Upper lobe of left lung (tissue), 6 donors: ENCODE measurements around the gene FASTK. TPM values are rescaled to one million over a fixed set of nuclear protein-coding genes. Genes with fewer than 3 reads are reported as not detected.
A peak's percentile ranks its signal among the peaks of the same experiment; 100 is the strongest.

ENCODE experiments used
- ATAC-seq, 2 donors: fragments of 200-7000 bp; cut with Tn5 transposase; one replicate each; pipeline ENCODE4 v1.9.1; 2022; ENCODE audit warnings: mild to moderate bottlenecking in 2 of 2, moderate library complexity in 2 of 2; ENCODE audit not compliant: low FRiP score in 2 of 2
- DNase-seq, 2 donors: peaks; one replicate each; pipeline ENCODE4 v3.0.0-alpha.2; 2019 to 2020
- H3K27ac ChIP-seq, 4 donors: fragments of 200-600 bp; sonication (generic); one replicate each; pipeline ENCODE4 v1.5.1; 2016 to 2019
- H3K27me3 ChIP-seq, 4 donors: fragments of 200-600 bp; sonication (generic); one replicate each; pipeline ENCODE4 v1.5.1; 2017 to 2019
- H3K36me3 ChIP-seq, 4 donors: fragments of 200-600 bp; sonication (generic); one replicate each; pipeline ENCODE4 v1.5.1; 2016 to 2019
- H3K4me1 ChIP-seq, 4 donors: fragments of 200-600 bp; sonication (generic); one replicate each; pipeline ENCODE4 v1.5.1; 2018 to 2019
- H3K4me3 ChIP-seq, 4 donors: fragments of 200-600 bp; sonication (generic); one replicate each; pipeline ENCODE4 v1.5.1; 2017 to 2019; ENCODE audit warnings: mild to moderate bottlenecking in 2 of 4, moderate library complexity in 1 of 4
- H3K9me3 ChIP-seq, 4 donors: fragments of 200-600 bp; sonication (generic); one replicate each; pipeline ENCODE4 v1.5.1; 2018 to 2019
- EP300 ChIP-seq, 4 donors: sonication (generic); formaldehyde crosslinking; IDR thresholded peaks; one replicate each; pipeline ENCODE4 v1.5.1; 2017; ENCODE audit warnings: antibody characterized with exemption in 4 of 4, control low read depth in 2 of 4
- POLR2A ChIP-seq, 4 donors: fragments of 450-650 bp; IDR thresholded peaks; one replicate each; pipeline ENCODE4 v1.5.1; 2016 to 2017; ENCODE audit warnings: antibody characterized with exemption in 4 of 4, mild to moderate bottlenecking in 2 of 4
- POLR2AphosphoS5 ChIP-seq, 2 donors: sonication (generic); formaldehyde crosslinking; IDR thresholded peaks; one replicate each; pipeline ENCODE4 v1.5.1; 2017; ENCODE audit warnings: antibody characterized with exemption in 2 of 2
- WGBS, 2 donors: methylation state at CpG; one replicate each; pipeline ENCODE4 v1.1.5; 2017 to 2018; 5-methylcytosine and 5-hydroxymethylcytosine counted together
- total RNA-seq, 6 donors: library from RNA; depleted of rRNA in 4 of 6; stranded (reverse); fragments of >200 nt in 4 of 6; gene quantifications; one replicate each; pipeline versions ENCODE4 v1.1.0 to v1.2.1, GENCODE V29; 2016 to 2021
- TF ChIP-seq, protein P1 (sequence below), 6 experiments: fragments of 450-650 bp in 4 of 6; fragments of 200-600 bp in 2 of 6; sonication (generic) in 2 of 6; IDR thresholded peaks; one replicate each; pipeline ENCODE4 v1.5.1; 2016 to 2019; ENCODE audit warnings: antibody characterized with exemption in 6 of 6
- donor health status: DM: no; HTN: no; CAD: no; lungs with moderate emphysema.
- donor health status: DM: no; HTN: yes; CAD: no; lungs with severe emphysema.

Gene FASTK
- total RNA-seq, 6 donors from 2014 or later, result 54.3 to 136 (median 78.0) TPM

DNA sequence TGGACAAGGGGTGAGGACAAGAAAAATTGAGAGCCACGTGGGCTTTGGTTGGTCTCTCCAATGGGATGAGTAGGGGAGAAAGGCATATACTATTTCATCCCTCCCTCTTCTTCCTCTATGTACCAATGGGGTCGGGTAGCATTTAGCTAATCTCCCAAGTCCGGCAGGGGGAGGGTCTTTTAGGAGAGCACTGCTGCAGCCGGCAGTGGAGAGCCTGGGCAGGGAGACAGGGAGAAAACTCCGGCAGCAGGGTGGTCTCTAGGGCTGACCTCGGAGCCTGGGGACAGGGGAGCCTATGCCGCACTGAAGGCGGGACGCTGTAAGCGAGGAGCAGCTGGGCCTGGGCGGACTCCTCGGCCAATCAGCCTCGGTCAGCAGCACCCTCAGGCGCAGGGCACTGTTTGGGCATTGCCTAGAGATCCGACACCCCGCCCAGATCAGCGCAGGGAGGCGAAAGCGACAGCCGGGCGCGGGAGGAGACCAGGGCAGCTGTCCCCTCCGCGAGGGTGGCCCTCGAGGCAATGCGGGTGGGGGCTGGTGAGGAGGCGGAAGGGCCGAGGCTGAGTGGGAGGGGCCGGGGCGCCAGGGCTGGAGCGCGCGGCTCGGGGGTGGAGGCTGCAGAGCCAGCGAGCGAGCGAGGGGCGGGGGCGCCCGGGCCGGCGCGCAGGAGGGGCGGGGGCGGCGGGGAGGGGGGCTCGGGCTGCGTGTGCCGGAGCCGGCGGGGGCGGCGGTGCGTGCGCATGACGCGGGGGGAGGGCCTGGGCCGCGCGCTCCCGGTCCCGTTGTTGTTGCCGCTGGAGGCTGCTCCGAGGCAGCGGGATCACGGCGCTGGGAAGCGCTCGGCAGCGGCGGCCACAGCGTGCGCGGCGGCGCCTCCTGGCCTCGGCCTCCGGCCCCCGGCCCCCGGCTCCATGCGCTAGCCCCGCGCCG, 5.3 kb upstream of the FASTK start, which contains the start of gene AGAP3:
TSS of gene AGAP3 (plus strand) at position 785 of the 930 bp plus-strand sequence. CDS start 267 bp downstream, outside the sequence.
- WGBS, 2 donors, result 1 to 3% methylated on average over 5 to 28 of the region's 84 CpGs
- H3K27ac ChIP-seq, result peak within 1 kb of the TSS; percentile 89 to 93 (median 91)
- no peaks in the 10 kb centered on the region for H3K27me3 ChIP-seq
- ATAC-seq, result peak; percentile 71 to 82
- peaks cover 65 to 80% (median 73%) of the 10 kb centered on the region in 4 donors for H3K4me1 ChIP-seq
- peak within 1 kb of the TSS; percentile 70 to 83 (median 82) for H3K4me3 ChIP-seq
- peaks cover 0 to 5% (median 0%) of the 10 kb centered on the region in 4 donors for H3K36me3 ChIP-seq
- DNase-seq, result peak; percentile 94 to 97
- no peaks in the 10 kb centered on the region for H3K9me3 ChIP-seq
- TF ChIP-seq POLR2A (IDR thresholded peaks at IDR 0.05), result peak in 1 of 4 donors; percentile 89
- TF ChIP-seq EP300 (IDR thresholded peaks at IDR 0.05), result no peak
- TF ChIP-seq, protein P1, sequence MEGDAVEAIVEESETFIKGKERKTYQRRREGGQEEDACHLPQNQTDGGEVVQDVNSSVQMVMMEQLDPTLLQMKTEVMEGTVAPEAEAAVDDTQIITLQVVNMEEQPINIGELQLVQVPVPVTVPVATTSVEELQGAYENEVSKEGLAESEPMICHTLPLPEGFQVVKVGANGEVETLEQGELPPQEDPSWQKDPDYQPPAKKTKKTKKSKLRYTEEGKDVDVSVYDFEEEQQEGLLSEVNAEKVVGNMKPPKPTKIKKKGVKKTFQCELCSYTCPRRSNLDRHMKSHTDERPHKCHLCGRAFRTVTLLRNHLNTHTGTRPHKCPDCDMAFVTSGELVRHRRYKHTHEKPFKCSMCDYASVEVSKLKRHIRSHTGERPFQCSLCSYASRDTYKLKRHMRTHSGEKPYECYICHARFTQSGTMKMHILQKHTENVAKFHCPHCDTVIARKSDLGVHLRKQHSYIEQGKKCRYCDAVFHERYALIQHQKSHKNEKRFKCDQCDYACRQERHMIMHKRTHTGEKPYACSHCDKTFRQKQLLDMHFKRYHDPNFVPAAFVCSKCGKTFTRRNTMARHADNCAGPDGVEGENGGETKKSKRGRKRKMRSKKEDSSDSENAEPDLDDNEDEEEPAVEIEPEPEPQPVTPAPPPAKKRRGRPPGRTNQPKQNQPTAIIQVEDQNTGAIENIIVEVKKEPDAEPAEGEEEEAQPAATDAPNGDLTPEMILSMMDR (IDR thresholded peaks at IDR 0.05), result peak in 1 of 6 experiments; percentile 6
- peak; percentile 91 to 92 for TF ChIP-seq POLR2AphosphoS5 (IDR thresholded peaks at IDR 0.05)

DNA sequence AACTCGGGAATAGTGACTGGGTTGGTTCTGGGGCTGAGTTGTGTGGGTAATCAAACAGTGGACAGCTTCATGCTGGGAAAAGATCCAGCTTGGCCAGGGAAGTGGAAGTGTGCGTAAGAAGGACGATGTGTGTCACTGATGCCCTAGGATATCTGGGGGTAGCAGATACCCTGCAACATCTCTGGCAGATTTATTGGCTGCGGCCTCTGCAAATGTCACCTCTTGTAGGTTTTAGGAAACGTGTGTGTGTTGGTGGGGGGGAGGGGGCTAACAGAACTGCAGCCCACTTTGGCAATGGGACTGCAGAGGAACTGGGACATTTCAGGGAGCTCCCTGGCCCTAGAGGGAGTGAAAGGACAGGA, 4.7 kb upstream of the FASTK start:
- no peaks in the 10 kb centered on the region for H3K9me3 ChIP-seq
- peaks cover 61 to 76% (median 69%) of the 10 kb centered on the region in 4 donors for H3K4me1 ChIP-seq

DNA sequence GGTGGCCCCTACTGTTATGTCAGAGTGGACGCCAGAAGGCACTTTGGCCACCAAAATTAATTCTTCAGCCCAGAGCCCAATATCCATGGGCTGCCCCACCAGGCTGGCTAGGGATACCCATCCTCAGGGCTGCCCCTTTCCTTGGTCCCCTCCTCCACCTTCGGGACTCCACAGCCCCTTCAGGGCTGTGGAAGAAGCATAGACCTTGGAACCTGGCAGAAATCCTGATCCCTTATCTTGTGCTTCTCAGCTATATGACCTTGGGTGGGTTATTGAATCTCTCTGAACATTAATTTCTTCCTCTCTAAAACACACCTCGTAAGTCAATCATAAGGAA, 3.2 kb upstream of the FASTK start:
- H3K27me3 ChIP-seq, result no peaks in the 10 kb centered on the region
- peak overlapping the region; percentile 76 to 99 (median 90) for H3K4me3 ChIP-seq
- WGBS, 2 donors, result 27 to 41% methylated on average over 2 to 3 of the region's 3 CpGs
- TF ChIP-seq EP300 (IDR thresholded peaks at IDR 0.05) (no peak), POLR2AphosphoS5 (IDR thresholded peaks at IDR 0.05) (no peak), POLR2A (IDR thresholded peaks at IDR 0.05) (no peak)
- TF ChIP-seq, protein P1 (IDR thresholded peaks at IDR 0.05), result no peak
- DNase-seq (no peak), ATAC-seq (no peak)
- H3K27ac ChIP-seq, result peak overlapping the region in 3 of 4 donors; percentile 88 to 97 (median 95)
- H3K9me3 ChIP-seq, result no peaks in the 10 kb centered on the region
- peaks cover 0 to 6% (median 0%) of the 10 kb centered on the region in 4 donors for H3K36me3 ChIP-seq
- peaks cover 55 to 75% (median 67%) of the 10 kb centered on the region in 4 donors for H3K4me1 ChIP-seq

More for the DNA sequence above, 4.7 kb upstream of the FASTK start:
- TF ChIP-seq POLR2A (IDR thresholded peaks at IDR 0.05), result no peak
- no peak for TF ChIP-seq POLR2AphosphoS5 (IDR thresholded peaks at IDR 0.05)
- TF ChIP-seq, protein P1 (IDR thresholded peaks at IDR 0.05), result no peak
- TF ChIP-seq EP300 (IDR thresholded peaks at IDR 0.05), result no peak
- Histone ChIP-seq H3K4me3 (peak overlapping the region in 3 of 4 donors; percentile 52 to 83 (median 70)), H3K27ac (peak overlapping the region; percentile 70 to 93 (median 87)), H3K36me3 (peaks cover 0 to 6% (median 0%) of the 10 kb centered on the region in 4 donors), H3K27me3 (no peaks in the 10 kb centered on the region)
- ATAC-seq (no peak), DNase-seq (no peak)
- WGBS, 2 donors, result 27 to 29% methylated on average over 5 of the region's 5 CpGs

DNA sequence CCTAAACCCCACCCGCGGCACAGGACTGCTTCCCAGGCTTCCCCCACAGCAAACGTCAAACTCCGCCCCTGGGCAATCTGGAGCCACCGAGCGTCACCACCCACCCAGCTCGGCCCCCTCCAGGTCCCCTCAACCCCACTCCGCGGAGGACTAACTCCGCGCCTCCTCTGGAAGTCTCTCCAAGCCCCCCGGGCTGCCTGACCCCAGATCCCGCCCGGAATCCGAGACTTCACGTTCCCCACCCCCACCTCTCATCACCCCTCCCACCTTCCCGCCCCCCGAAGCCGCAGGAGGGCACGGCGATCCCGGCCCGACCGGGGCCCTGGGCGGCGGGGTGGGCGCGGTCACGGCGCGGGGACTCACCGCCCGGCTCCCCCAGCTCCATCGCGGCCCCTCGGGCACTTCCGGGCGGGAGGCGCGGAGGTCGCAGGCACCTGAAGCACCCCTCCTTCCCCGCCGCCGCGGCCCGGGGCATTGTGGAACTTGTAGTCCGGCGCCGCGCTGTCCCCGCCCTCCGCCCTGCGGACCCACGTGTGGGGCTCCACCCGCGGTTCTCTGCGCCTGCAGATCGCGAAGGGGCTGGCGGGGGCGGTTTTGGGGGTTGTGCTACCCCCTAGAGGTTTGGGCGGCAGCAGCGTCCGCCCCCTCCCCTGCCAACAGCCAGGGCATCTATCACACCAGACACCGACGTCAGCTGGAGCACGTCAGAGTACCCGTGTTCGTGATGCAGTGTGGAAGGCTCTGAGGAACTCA, 2.6 kb upstream of the FASTK start, which contains the start of gene TMUB1:
TSS of gene TMUB1 (minus strand) at position 423 of the 753 bp plus-strand sequence. CDS start 930 bp downstream, outside the sequence.
- DNase-seq, result peak; percentile 85 to 97
- 0% methylated on average over 6 to 16 of the region's 69 CpGs for WGBS, 2 donors
- H3K9me3 ChIP-seq, result no peaks in the 10 kb centered on the region
- peak within 1 kb of the TSS; percentile 76 to 99 (median 90) for H3K4me3 ChIP-seq
- peak within 1 kb of the TSS; percentile 88 to 97 (median 96) for H3K27ac ChIP-seq
- TF ChIP-seq, protein P1 (IDR thresholded peaks at IDR 0.05), result no peak
- TF ChIP-seq EP300 (IDR thresholded peaks at IDR 0.05), result no peak
- TF ChIP-seq POLR2AphosphoS5 (IDR thresholded peaks at IDR 0.05), result peak; percentile 10 to 64
- peak in 1 of 4 donors; percentile 70 for TF ChIP-seq POLR2A (IDR thresholded peaks at IDR 0.05)
- peaks cover 0 to 6% (median 0%) of the 10 kb centered on the region in 4 donors for H3K36me3 ChIP-seq
- peak; percentile 39 to 58 for ATAC-seq
- peaks cover 49 to 75% (median 65%) of the 10 kb centered on the region in 4 donors for H3K4me1 ChIP-seq
- H3K27me3 ChIP-seq, result no peaks in the 10 kb centered on the region
